Thoracic aorta (tissue), 2 donors: Measurements from ENCODE around the gene PARVA. TPM values are rescaled to one million over a fixed set of nuclear protein-coding genes. Genes with fewer than 3 reads are reported as not detected.

ENCODE experiments used
- ATAC-seq: fragments of 150-250 bp; one replicate; pipeline ENCODE4 v1.8.0; 2017; ENCODE audit warnings: low read depth; ENCODE audit not compliant: insufficient number of reproducible peaks, low FRiP score
- DNase-seq: peaks from one replicate; pipeline ENCODE4 v3.0.0-alpha.2; 2020; ENCODE audit warnings: low spot score
- H3K27ac ChIP-seq, 2 donors: fragments of 200-600 bp; sonication (generic); 1 replicate in 1 of 2; 2 replicates in 1 of 2; pipeline ENCODE4 v1.5.1; 2016; ENCODE audit warnings: mild to moderate bottlenecking in 2 of 2, moderate library complexity in 2 of 2
- H3K27me3 ChIP-seq: fragments of 200-600 bp; sonication (generic); replicated peaks from 2 replicates; pipeline ENCODE4 v1.6.0; 2016; ENCODE audit warnings: mild to moderate bottlenecking; ENCODE audit not compliant: insufficient read depth
- H3K36me3 ChIP-seq: fragments of 200-600 bp; sonication (generic); one replicate; pipeline ENCODE4 v1.5.1; 2016
- H3K4me1 ChIP-seq, 2 donors: fragments of 200-600 bp; sonication (generic); 1 replicate in 1 of 2; 2 replicates in 1 of 2; pipeline versions ENCODE4 v1.5.1 to v1.6.0; 2016; ENCODE audit warnings: low read depth in 2 of 2, mild to moderate bottlenecking in 1 of 2; ENCODE audit not compliant: control insufficient read depth in 1 of 2
- H3K4me3 ChIP-seq: fragments of 200-600 bp; sonication (generic); 2 replicates; pipeline ENCODE4 v1.5.1; 2016; ENCODE audit warnings: mild to moderate bottlenecking
- H3K9me3 ChIP-seq: fragments of 200-600 bp; sonication (generic); 2 replicates; pipeline ENCODE4 v1.5.1; 2016
- CTCF ChIP-seq: fragments of 200-600 bp; sonication (generic); IDR thresholded peaks from one replicate; pipeline ENCODE4 v1.5.1; 2019; ENCODE audit warnings: antibody characterized with exemption
- total RNA-seq, 2 donors: library from RNA; depleted of rRNA; stranded (reverse); fragments of >200 nt; gene quantifications; one replicate each; pipeline versions ENCODE4 v1.1.0 to v1.2.3, GENCODE V29; 2016

The PARVA gene
- total RNA-seq, 2 donors from 2014 or later, result 96.7 to 99.7 TPM

GRCh38 chr11:12445001-12445400 lies 67.6 kb downstream of the PARVA start:
- Histone ChIP-seq H3K9me3 (no peaks in the 10 kb centered on the region), H3K4me3 (no peak overlapping the region), H3K36me3 (no peaks in the 10 kb centered on the region), H3K27ac (no peak overlapping the region), H3K27me3 (no peaks in the 10 kb centered on the region), H3K4me1 (peaks cover 0 to 10% of the 10 kb centered on the region in 2 donors)
- no peak for TF ChIP-seq CTCF
- no peak for DNase-seq
- ATAC-seq, result no peak

- Histone ChIP-seq H3K36me3 (no peaks in the 10 kb centered on the region), H3K9me3 (no peaks in the 10 kb centered on the region), H3K4me3 (no peak overlapping the region), H3K27ac (no peak overlapping the region), H3K4me1 (peaks cover 0 to 10% of the 10 kb centered on the region in 2 donors), H3K27me3 (no peaks in the 10 kb centered on the region)
- ATAC-seq (no peak), DNase-seq (no peak)
- TF ChIP-seq CTCF, result no peak
These were observed 69.5 kb downstream of the PARVA start for GRCh38 chr11:12446863-12447262.

- no peak for DNase-seq
- H3K9me3 ChIP-seq, result no peaks in the 10 kb centered on the region
- H3K27ac ChIP-seq, result no peak overlapping the region
- H3K4me3 ChIP-seq, result no peak overlapping the region
- TF ChIP-seq CTCF, result no peak
- peaks cover 0 to 10% of the 10 kb centered on the region in 2 donors for H3K4me1 ChIP-seq
- no peak for ATAC-seq
- no peaks in the 10 kb centered on the region for H3K27me3 ChIP-seq
- H3K36me3 ChIP-seq, result no peaks in the 10 kb centered on the region
These were observed 71.0 kb downstream of the PARVA start for GRCh38 chr11:12448131-12448939.

- TF ChIP-seq CTCF, result no peak
- ATAC-seq, result no peak
- no peak overlapping the region for H3K4me3 ChIP-seq
- H3K27ac ChIP-seq, result no peak overlapping the region
- no peaks in the 10 kb centered on the region for H3K27me3 ChIP-seq
- H3K36me3 ChIP-seq, result no peaks in the 10 kb centered on the region
- peaks cover 10 to 26% of the 10 kb centered on the region in 2 donors for H3K4me1 ChIP-seq
- no peak for DNase-seq
- no peaks in the 10 kb centered on the region for H3K9me3 ChIP-seq
These were observed 72.8 kb downstream of the PARVA start for GRCh38 chr11:12449961-12450715.

GRCh38 chr11:12451179-12451814 lies 73.9 kb downstream of the PARVA start:
- Histone ChIP-seq H3K27me3 (no peaks in the 10 kb centered on the region), H3K4me3 (no peak overlapping the region), H3K36me3 (no peaks in the 10 kb centered on the region), H3K4me1 (peaks cover 20 to 37% of the 10 kb centered on the region in 2 donors), H3K27ac (no peak overlapping the region), H3K9me3 (no peaks in the 10 kb centered on the region)
- no peak for ATAC-seq
- TF ChIP-seq CTCF, result no peak
- no peak for DNase-seq
